ENCODE measurements around the gene ZNF280C. TPM values are rescaled to one million over a fixed set of nuclear protein-coding genes. Genes with fewer than 3 reads are reported as not detected.
A peak's percentile ranks its signal among the peaks of the same experiment; 100 is the strongest.
"Not testable (repeated sequence)": the region's sequence is repeated elsewhere in the genome, so short reads cannot be mapped to it uniquely, and the experiment has no call there.

Gene ZNF280C
- polyA plus RNA-seq (ENCODE audit: insufficient read length) = 6.8 TPM

DNA sequence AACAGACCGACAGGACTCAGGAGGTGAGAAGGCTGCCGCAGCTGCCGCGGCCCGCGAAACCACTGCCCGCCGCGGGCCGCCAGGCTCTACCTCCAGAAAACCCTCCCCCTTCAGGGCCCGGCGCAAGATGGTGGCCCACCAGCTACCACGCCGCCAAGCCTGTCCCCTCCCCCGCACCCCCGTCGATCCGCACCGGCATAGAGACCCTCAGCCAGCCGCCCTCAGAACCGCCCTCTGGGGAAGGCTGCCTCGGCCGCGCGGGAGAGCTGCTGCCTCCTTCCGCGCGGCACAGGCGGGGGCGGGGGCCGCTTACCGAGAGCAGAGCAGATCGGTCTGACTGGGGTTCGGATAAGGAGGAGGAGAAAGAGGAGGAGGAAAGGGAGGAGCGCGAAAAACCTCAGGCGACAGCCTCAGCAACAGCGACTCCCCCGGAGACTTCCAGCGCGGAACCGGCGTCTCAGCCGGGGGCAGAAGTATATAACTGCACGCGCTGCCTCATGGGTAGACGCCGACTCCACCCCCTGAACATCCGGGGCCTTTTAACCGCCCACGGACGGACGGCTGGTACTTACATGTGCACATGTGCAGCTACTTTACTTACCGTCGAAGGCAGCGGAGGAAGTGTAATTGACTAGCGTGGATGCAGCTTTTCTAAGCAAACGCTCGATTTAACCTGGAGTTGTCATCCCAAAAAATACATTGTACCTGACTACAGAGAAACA lies at the start of gene ZNF280C:
Gene ZNF280C (minus strand): TSS at position 451 of the 722 bp plus-strand sequence. CDS start 8,450 bp downstream, outside the sequence.
- DNase-seq (ENCODE audit: low read depth) = peak; percentile 62

DNA sequence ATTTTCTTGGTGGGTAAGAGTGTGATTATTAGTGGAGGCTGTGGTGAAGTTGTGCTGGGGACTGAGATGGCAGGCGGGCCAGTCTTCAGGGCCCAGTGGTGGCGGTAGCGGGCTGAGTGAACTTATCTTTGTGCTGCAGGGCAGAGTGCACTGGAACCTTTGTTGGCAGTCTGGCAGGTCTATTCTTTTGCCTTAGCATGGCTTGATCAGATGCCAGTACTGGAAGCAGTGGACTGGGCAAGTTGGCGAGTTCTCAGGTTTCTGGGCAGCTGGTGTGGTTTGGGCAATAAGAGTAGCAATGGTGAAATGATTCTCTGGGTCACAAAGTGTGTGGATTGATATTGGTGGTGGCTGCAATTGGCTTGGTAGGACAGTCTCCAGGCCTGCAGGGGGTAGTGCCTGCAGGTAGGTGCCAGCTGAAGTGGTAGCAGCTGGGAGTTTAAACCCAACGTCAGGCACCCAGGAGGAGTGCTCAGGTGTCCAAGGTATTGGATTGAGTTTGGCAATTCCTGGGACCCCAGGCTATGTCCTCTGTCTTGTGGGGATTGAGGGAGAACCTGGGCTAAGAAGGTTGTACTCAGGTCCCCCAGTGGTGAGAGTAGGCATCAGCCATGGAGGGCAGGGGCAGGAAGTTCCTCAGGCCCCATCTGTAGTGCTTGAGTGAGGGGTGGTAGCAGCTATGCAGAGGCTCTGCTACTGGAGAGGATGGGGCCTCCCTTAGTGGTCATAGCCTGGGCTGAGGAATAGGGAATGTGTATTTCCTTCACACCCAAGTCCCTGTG lies 36.1 kb upstream of the ZNF280C start:
- DNase-seq (ENCODE audit: low read depth) = no peak

- no peak for DNase-seq (ENCODE audit: low read depth)
These were observed 33.3 kb upstream of the ZNF280C start for GRCh38 chrX:130301977-130302376.

DNA sequence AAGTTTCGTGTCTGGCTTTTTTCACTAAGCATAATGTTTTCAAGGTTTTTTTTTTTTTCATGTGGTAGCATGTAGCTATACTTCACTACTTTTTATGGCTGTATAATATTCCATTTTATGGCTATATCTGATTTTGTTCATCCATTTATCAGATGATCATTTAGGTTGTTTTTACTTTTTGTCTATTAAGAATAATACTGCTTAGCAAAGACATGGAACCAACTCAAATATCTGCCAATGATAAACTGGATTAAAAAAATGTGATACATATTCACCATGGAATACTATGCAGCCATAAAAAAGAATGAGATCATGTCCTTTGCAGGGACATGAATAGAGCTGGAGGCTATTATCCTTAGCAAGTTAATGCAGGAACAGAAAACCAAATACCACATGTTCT lies 32.7 kb upstream of the ZNF280C start:
- DNase-seq (ENCODE audit: low read depth) = no peak

GRCh38 chrX:130300010-130300282 lies 31.2 kb upstream of the ZNF280C start:
- no peak for DNase-seq (ENCODE audit: low read depth)

DNA sequence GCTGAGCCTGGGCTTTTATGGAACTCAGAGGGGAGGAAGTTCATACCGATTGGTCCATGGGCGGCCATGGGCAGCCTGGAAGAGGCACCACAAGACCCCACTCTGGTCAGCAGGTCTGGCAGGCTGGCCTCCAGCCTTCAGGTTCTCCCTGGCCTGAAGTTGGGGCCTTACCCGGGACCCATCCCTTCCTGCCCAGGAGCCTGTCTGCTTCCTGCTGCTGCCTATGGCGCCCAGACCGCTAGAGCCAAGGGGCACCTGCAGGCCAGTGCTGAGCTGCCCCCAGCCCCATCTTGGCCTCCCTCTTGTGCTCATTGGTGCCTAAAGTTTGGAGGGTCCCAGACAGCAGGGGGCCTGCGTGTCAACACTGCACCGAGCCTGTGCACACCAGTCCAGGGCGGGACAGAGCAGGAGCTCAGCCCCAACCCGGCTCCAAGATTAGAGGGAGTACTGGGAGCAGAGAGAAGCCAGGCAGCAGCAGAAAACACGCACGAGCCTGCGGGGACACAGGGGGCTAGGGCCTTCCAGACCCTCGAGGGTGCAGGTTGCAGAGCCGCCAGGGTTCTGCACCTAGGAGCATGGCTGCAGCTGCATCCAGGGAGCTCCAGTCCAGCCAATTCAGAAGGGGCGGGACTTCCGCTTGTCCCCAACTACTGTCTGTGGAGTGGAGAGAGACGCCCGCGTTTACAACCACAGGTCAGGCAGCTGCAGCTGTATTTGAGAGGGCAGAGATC lies 30.7 kb upstream of the ZNF280C start:
- DNase-seq (ENCODE audit: low read depth) = no peak

GRCh38 chrX:130296743-130297142 lies 28.0 kb upstream of the ZNF280C start:
- no peak for DNase-seq (ENCODE audit: low read depth)

DNA sequence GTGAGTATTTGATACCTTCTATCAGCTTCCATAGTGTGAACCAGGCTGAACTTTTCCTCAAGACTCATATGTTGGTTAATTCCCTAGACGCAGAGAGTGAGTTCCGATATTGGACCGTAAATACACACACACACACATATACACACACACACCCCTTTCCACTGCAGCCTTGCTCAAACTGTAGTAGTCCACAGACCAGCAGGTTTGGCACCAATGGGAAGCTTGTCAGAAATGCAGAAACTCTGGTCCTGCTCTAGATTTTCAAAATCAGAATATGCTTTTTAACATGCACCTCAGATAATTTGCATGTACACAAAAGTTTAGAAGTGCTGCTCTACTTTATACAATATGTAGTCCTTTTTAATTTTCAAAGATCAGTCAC lies 27.6 kb upstream of the ZNF280C start:
- DNase-seq (ENCODE audit: low read depth) = no peak

DNA sequence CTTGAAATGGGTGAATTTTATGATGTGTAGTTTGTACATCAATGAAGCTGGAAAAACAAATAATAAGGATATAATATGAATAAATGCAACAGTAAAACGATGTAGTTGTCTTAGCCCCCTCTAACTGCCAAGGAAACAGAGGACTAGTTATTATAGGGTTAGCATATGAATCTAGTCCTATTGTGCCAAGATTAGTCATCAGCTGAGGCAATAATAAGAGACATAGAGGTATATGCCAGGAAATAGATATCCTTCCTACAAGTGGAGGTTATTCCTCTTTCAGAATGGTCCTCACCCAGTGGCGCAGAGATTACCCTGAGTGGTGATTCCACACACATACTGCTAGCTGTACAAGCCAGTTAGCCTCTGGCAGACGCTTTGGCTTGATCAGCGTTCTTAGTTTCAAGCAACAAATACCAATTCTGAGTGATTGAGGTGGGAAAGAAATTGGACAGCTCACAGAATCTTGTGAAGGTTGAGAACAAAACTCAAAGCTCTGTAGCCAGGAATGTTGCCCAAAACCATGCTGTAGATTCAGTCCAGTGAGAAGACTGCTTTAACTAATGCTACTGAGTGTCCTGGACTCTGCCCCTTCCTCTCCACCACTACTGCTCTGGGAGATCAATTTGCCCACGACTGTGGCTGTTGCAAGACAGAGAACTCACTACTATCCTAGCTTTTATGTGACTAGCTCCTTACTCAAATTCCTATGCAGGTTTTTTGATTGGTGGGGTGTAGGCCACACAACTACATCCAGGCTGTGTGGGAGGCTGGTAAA lies 27.0 kb upstream of the ZNF280C start:
- no peak for DNase-seq (ENCODE audit: low read depth)

GRCh38 chrX:130287071-130287770 lies 18.5 kb upstream of the ZNF280C start:
- no peak for DNase-seq (ENCODE audit: low read depth)

GRCh38 chrX:130285710-130286109 lies 17.0 kb upstream of the ZNF280C start:
- DNase-seq (ENCODE audit: low read depth) = no peak

GRCh38 chrX:130285069-130285620 lies 16.4 kb upstream of the ZNF280C start:
- no peak for DNase-seq (ENCODE audit: low read depth)

GRCh38 chrX:130282151-130282550 lies 13.5 kb upstream of the ZNF280C start:
- no peak for DNase-seq (ENCODE audit: low read depth)

DNA sequence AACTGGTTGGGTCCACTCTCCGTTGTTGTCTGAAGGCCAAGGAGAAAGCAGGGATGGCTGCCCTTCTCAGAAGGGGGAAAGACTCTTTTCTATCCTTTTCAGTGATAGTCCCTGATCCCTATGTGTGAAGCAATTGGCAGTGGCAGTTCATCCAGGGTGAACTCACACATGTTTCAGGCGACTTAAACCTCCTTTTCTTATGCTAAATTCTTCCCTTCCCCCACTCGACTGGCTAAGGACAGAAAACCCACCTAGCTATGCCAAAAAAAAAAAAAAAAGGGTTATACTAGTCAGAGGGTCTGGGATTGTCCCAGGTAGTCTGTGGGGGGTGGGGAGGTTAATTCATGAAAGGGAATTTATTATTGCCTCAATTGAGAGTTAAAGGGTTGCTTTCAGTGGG lies 12.2 kb upstream of the ZNF280C start:
- DNase-seq (ENCODE audit: low read depth) = no peak

GRCh38 chrX:130272253-130272652 lies 3.6 kb upstream of the ZNF280C start:
- not testable (repeated sequence) for DNase-seq (ENCODE audit: low read depth)

DNA sequence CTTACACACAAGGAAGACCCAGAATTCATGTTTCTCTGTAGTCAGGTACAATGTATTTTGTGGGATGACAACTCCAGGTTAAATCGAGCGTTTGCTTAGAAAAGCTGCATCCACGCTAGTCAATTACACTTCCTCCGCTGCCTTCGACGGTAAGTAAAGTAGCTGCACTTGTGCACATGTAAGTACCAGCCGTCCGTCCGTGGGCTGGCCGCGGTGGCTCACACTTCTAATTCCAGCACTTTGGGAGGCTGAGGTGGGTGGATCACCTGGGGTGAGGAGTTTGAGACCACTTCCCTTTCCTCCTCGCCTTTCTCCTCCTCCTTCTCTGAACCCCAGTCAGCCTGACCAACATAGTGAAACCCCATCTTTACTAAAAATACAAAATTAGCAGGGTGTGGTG lies 692 bp upstream of the ZNF280C start:
- not testable (repeated sequence) for DNase-seq (ENCODE audit: low read depth)

DNA sequence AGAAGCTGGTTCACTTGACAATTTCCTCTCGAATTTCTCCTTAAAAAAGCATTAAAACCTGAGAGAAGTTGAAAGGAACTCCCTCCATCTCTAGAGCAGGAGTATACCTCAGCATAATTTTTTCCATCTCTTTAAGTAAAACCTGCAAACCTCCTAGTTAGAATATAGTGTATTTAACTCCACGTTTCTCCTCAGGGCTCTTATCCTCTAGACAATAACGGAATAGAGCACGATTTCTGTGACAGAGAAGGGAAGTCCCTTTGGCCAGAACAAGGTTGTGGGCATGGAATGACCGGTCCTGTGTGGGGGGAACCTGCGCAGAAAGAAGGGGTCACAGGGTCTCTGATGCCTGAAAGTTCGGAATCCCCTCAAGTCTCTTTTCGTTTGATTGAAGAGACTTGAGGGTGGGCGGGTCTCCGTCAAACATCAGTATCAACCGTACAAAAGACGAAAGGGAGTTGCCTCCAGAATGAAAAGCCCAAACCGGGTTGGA lies 697 bp downstream of the ZNF280C start:
- no peak for DNase-seq (ENCODE audit: low read depth)

DNA sequence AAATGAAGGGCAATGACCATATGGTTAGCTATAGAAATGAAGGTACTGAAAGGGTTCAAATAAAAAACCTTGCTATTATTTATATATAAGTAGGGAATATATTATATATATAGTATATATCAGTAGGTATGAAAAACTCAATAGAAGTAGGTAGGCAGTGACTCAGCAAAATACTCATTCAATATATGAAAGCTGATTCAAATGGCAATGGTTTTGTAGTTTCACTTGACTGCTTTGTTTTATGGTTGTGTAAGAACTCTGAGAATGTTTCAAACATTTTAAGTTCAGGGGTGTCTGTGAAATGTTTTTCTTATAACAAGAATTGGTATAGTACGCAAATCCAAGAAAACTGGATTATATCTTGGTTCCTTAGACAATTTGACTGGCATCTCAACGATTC lies 4.1 kb downstream of the ZNF280C start:
- no peak for DNase-seq (ENCODE audit: low read depth)

- no peak for DNase-seq (ENCODE audit: low read depth)
These were observed 5.7 kb downstream of the ZNF280C start for GRCh38 chrX:130263016-130263415.

- DNase-seq (ENCODE audit: low read depth) = no peak
These were observed 6.5 kb downstream of the ZNF280C start for GRCh38 chrX:130262231-130262630.

Data from forelimb muscle (tissue), 1 donor.